Activated CD4-positive, alpha-beta T cell treated with anti-CD3 and anti-CD28 coated beads for 24 hours (primary cell): ENCODE measurements around the gene GPI.
"Not testable (repeated sequence)": the region's sequence is repeated elsewhere in the genome, so short reads cannot be mapped to it uniquely, and the experiment has no call there.

ENCODE experiments used
- DNase-seq, 2 donors: peaks; one replicate each; pipeline ENCODE4 v3.0.0-alpha.2; 2020; ENCODE audit warnings: low read depth in 2 of 2

Gene GPI

DNA sequence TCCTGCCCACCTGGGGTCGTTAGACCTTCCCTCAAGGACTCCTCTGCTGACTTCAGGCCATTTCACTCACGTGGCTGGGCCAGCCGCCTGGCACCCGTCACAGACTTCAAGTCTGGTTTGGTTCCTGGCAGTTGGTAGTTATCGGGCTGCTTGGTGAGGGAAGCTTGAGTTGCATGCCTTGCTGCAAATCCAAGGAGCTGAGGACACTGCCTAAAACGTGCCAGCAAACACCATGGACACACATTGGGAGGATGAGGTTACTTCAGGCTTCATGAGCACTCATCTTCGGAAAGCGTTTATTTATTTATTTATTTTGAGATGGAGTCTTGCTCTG, 2.6 kb downstream of the GPI start:
- DNase-seq = no peak

DNA sequence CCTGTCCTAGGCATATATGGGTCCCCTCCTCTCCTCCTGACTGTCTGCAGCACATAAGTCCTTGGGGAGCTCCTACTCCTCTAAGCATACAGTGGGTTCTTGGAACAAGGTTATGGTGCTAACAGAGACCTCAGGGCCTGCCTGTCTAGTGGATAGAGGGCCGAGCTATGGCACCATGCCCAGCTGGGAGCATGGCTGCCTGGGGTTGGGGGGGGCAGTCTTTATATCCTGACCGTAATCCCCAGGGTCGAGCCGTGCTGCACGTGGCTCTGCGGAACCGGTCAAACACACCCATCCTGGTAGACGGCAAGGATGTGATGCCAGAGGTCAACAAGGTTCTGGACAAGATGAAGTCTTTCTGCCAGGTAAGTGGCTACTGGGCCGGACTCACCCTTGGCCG, 3.3 kb downstream of the GPI start:
- no peak for DNase-seq

DNA sequence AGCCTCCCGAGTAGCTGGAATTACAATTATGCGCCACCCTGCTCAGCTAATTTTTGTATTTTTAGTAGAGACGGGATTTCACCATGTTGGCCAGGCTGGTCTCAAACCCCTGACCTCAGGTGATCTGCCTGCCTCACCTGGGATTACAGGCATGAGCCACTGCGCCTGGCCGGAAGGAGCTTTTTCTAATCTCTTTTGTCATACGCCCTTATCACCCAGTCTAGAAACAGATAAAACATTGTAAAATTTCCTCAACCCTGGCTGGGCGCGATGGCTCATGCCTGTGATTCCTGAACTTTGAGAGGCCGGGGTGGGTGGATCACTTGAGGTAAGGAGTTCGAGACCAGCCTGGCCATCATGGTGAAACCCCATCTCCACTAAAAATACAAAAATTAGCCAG, 4.2 kb downstream of the GPI start:
- not testable (repeated sequence) for DNase-seq

DNA sequence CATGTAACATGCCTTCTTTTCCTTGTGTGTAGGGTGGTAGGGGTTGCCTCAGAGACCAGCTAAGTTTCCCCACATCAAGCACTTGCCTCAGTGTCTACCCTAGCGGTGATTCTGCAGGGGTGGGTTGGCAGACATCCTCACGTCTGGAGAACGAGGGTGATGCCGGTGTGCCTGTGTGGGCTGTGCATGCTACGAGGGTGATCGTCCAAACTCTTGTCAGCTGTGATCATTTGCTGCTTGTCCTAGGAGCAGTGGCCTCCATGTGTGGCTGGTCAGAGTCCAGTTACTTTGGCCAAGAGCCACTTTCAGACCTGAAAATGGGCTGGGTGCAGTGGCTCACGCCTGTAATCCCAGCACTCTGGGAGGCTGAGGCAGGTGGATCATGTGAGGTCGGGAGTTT, 5.1 kb downstream of the GPI start:
- no peak for DNase-seq

DNA sequence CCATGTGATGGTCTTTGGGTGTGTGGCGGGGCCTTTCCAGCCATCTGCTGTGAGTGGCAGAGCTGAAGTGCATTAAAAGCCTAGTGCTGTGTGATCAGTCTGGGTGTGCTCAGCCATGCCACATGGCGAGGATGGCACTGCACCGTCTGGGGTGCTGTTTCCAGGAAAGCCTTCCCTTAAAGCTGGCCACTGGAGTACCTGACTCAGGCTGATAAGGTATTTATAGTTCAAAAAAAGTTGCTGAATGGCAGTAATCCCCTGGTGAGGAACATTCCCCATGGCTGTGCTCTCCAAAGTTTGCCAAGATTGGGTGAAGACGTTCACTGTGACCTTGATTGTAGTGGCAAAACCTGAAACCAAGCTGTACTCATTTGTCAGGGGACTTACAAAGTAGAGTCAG, 6.0 kb downstream of the GPI start:
- DNase-seq = no peak

DNA sequence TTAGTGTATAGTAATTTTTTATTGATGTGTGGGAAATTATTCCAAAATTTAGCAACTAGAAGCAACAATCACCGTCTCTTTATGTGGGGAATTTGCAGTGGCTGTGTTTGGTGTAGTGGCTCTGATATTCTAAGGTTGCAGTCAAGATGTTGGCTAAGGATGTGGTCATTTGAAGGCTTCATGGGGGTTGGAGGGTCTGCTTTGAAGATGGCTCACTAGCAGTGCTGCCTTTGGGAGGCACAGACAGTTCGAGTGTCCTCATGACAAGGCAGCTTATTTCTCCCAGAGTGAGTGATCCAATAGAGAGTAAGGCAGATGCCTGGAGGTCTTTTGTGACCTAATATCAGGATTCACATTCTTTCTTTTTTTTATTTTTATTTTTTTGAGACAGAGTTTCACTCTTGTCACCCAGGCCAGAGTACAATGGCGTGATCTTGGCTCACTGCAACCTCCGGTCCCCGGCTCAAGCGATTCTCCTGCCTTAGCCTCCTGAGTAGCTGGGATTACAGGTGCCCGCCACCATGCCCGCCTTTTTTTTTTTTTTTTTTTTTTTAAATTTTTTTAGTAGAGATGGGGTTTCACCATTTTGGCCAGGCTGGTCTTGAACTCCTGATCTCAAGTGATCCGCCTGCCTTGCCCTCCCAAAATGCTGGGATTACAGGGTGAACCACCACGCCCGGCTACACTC, 8.7 kb downstream of the GPI start:
- no peak for DNase-seq

DNA sequence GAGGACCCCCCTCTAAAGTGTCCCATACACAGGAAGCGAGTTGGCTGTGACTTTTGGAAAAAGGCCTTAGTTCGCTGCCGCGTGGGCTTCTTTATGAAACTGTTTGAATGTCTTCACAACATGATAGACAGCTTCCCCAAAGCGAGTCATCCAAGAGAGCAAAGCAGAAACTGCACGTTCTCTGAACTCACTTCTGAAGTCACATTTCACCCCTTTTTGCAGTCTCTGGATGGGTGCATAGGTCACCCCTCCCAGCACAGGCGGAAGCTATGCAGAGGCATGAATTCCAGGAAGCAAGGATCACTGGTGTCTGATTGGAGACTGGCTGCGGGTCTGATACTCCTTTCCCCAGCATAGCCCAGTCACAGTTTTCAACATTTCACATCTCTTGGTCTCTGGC, 10.6 kb downstream of the GPI start:
- no peak for DNase-seq

DNA sequence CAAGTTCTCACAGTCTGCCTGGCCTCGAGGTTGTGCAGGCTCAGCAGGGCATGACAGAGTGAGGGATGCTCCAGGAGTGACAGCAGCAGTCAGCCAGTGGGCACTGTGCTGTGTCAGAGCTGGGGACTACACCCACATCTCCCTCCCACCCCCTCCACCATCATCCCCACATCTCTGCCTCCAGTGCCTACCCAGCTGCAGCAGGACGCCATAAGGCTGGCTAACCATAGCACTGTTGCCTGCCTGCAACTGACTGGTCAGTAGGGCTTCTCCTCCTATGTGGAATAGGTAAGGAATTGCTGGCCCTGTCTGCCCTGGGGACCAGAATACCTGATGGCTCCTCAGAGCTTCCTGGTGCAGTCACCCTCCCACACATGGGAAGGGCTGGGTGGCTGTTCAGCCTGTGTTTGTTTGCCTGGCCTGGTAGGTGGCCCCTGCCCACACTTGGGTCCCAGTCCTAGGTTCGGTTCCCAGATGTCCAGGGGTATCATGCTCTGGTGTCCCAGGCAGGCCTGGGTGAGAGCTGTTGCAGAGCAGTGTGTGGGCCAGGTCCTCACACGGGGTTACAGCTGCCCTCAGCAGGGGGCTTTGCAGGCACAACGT, 15.7 kb downstream of the GPI start:
- DNase-seq = no peak

DNA sequence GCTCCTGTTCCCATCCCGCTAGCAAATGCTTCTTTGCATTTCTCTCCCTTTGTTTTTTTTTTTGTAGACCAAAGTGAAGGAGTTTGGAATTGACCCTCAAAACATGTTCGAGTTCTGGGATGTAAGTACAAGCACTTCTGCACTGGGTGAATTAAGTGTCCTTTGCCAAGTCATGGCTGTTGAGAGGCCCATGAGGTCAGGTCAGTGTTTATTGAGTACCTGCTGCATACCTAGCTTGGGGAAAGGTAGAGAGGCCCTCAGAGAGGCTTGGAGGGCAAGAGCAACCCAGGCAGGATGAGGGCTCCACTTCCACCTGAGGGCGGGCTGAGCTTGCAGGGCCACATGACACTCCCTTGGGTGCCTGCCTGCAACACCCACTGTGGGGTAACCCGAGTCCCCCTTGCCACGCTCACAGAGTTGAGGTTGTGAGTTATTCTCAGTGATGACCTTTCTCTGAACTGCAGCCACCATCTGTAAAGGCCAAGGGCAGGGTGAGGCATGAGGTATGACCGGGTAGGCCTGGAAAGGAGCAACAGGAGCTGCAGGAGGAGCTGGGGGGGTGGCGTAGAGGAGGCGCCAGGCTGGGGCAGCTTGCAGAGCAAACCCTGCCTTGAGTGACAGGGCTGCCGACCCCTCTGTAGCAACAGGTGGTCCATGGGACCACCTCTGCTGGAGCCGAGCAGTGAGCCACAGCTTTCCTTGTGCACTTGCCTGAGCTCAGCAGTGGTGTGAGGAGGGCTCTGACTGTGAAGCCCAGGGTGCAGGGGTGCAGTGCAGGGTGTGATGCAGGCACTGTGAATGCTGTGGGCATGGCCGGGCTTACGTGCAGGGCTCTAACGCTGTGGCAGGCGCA, 16.6 kb downstream of the GPI start:
- DNase-seq = no peak

DNA sequence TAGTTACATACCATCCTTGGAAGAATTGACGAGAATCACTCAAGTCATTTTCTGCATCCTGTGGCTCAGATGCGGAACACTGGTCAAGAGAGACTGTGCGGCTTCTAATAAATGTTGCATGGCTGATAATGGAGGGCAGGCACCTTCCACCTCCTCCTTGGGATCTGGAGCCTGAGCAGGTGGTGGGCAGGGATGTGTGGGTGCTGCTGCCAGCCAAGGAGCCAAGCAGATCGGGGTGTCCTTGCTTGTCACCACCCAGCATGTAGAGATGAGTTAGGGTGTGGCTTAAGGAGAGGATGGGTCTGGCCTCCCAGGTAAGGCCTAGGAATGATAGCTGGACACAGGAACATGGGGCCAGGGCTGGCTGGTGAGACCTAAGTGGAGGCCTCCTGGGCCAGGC, 17.5 kb downstream of the GPI start:
- no peak for DNase-seq

DNA sequence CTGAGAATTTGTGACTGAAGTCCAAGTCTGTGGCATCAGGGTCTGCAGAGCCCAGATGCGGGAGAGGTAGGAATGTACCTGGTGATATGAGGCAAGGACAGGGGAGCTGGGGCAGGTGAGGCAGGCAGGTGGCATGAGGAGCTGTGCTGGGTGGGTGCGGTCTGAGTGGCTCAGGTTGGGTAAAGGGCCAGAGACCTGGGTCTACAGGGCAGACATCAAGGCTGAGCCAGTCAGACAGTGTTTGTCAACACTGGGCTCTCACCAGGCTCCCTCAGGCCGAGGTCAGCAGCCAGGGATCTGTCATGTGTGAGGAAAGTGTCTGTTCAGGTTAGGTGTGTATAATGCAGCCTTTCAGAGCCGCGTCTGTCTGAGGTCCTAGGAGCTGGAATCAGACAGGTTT, 18.6 kb downstream of the GPI start:
- no peak for DNase-seq

DNA sequence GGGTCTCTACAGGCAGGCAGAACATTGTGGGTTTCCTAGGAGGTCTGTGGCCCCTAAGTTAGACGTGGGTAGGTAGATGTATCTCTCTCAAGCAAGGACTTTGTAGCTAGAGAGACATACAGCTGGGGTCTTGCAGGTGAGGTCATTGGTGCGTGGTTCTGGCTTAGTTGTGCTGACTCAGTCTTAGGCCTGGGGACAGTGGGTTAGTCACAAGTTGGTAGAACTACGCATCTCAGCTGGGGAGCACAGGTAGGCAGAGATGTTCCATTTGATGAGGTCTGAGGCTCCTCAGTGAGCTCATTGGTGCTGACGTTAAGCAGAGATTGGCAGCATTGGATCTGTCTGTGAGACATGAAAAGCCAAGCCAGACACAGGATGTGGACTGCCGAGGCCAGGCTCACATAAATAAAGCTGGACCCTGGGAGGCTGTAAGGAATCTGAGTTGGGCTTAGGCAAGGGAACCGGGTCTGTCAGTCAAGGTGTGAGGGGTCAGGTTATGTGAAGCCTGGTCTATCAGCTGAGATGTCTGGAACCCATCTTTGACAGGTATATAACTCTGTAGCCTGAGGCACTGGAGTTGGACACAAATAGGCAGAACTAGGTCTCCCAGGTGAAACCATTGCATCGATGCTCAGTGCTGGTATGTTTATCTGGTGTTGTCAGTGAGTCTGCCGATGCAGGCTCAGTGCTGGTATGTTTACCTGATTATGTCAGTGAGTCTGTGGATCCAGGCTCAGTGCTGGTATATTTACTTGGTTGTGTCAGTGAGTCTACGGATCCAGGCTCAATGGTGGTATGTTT, 21.8 kb downstream of the GPI start:
- DNase-seq = no peak

DNA sequence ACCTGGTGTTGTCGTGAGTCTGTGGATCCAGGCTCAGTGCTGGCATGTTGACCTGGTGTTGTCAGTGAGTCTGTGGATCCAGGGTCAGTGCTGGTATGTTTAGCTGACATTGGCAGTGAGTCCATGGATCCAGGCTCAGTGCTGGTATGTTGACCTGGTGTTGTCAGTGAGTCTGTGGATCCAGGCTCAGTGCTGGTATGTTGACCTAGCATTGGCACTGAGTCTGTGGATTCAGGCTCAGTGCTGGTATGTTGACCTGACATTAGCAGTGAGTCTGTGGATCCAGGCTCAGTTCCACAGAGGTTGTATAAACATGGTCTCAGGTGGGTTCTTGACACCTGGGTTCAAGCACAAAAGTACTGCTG, 22.4 kb downstream of the GPI start:
- no peak for DNase-seq

DNA sequence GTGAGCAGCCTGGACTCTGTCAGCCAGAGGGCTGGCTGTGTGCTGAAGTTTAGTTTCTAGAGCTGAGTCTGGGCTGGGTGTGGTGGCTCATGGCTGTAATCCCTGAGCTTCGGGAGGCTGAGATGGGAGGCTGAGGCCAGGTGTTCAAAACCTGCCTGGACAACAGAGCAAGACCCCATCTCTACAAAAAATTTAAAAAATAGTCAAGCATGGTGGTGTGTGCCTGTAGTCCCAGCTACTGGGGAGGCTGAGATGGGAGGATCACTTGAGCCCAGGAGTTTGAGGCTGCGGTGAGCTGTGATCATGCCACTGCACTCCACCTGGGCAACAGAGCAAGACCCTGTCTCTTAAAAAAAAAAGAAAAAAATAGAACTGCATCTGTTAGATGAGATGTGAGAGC, 23.7 kb downstream of the GPI start:
- DNase-seq = not testable (repeated sequence)

DNA sequence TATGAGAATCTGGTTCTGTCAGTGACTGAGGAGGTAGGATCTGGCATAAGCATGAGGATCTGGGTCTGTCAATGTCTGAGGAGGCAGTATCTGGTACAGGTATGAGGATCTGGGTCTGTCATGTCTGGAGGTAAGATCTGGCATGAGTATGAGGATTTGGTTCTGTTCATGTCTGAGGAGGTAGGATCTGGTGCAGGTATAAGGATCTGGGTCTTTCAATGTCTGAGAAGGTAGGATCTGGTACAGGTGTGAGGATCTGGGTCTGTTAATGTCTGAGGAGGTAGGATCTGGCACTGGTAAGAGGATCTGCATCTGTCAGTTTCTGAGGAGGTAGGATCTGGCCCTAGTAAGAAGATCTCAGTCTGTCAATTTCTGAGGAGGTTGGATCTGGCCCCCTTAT, 26.8 kb downstream of the GPI start:
- no peak for DNase-seq

DNA sequence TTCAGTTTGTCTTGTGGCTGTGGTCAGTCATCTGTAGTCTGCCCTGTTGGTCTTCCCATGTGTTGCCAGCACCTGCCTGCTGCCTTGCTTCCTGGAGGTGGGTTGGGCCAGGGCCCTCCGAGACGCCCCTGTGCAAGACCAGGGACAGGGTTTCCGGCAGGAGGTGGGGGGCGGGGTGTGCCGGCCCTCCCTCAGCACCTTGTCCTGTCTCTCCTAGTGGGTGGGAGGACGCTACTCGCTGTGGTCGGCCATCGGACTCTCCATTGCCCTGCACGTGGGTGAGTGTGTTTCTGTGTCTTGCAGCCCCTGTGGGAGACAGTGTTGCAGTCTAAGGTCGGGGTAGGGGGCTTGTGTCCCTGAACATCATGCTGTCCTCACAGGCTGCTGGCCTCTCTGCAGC, 28.0 kb downstream of the GPI start:
- no peak for DNase-seq

DNA sequence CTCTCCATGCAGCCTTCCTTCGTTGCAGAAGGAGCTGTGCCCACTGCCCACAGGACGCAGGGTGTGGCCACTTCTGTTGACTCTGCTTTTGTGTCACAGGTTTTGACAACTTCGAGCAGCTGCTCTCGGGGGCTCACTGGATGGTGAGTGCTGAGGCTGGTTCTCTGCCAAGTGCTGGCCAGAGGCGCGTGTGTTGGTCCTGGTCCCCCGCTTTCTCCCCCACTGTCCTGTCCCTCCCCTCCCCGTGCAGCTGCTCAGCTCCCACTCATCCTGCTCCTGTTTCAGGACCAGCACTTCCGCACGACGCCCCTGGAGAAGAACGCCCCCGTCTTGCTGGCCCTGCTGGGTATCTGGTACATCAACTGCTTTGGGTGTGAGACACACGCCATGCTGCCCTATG, 28.6 kb downstream of the GPI start:
- no peak for DNase-seq

DNA sequence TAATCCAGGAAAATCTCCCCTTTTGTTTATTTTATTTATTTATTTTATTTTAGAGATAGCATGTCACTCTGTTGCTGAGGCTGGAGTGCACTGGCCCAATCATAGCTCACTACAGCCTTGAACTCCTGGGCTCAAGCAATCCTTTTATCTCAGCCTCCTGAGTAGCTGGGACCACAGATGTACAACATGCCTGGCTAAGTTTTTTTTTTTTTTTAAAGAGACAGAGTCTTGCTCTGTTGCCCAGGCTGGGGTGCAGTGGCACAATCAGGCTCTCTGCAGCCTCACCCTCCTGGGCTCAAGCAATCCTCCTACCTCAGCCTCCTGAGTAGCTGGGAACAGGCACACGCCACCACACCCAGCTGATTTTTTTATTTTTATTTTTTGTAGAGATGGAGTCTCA, 32.9 kb downstream of the GPI start:
- no peak for DNase-seq

DNA sequence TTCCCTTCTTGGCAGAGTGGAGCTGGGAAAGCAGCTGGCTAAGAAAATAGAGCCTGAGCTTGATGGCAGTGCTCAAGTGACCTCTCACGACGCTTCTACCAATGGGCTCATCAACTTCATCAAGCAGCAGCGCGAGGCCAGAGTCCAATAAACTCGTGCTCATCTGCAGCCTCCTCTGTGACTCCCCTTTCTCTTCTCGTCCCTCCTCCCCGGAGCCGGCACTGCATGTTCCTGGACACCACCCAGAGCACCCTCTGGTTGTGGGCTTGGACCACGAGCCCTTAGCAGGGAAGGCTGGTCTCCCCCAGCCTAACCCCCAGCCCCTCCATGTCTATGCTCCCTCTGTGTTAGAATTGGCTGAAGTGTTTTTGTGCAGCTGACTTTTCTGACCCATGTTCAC, 34.9 kb downstream of the GPI start:
- no peak for DNase-seq

DNA sequence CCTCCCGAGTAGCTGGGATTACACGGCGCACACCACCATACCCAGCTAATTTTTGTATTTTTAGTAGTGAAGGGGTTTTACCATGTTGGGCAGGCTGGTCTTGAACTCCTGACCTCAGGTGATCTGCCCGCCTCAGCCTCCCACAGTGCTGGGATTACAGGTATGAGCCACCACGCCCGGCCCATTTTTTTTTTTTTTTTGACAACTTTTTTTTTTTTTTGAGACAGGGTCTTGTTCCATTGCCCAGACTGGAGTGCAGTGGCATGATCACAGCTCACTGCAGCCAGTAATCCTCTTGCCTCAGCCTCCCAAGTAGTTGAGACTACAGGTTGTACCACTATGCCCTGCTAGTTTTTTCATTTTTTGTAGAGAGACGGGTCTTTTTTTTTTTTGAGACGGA, 35.8 kb downstream of the GPI start:
- not testable (repeated sequence) for DNase-seq

DNA sequence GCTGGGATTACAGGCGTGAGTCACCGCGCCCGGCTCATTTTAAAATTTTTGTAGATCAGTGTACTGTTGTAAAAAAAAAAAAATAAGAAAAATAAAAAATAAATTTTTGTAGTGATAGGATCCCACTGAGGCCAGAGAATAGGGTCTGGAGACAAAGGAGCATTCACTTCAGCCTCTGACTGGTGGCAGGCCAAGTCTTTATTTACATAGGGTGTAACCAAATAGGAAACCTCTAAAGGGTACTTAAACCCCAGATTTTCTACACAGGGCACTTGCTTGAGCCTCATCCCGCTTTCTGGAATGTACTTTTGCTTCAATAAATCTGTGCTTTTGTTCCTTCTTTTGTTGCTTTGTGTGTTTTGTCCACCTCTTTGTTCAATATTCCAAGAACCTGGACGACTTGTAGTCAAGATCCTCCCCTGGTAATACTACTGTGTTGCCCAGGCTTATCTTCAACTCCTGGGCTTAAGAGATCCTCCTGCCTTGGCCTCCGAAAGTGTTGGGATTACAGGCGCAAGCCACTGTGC, 37.1 kb downstream of the GPI start:
- DNase-seq = no peak

DNA sequence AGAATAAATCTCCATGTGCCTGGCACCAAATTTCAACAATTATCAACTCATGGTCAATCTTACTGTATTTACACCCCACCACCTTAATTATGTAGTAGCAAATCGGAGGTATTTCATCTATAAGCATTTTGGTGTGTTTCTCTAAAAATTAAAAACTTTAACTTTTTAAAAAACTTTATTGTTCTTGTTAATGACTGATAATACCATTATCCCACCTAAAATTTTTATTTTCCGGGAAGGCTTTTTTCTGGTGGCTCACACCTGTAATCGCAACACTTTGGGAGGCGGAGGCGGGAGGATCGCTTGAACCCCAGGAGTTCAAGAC, 38.8 kb downstream of the GPI start:
- no peak for DNase-seq
